HepG2 (cell line): Measurements from ENCODE around the gene LEPROT. TPM values are rescaled to one million over a fixed set of nuclear protein-coding genes. Genes with fewer than 3 reads are reported as not detected.

Experiments used
- ARNTL ChIP-seq: sonication (generic); formaldehyde crosslinking; IDR thresholded peaks from 2 replicates; pipeline ENCODE4 v1.4.0; 2020; ENCODE audit warnings: mild to moderate bottlenecking, missing genetic modification reagents
- EEA1 ChIP-seq: sonication (generic); formaldehyde crosslinking; IDR thresholded peaks from 2 replicates; pipeline ENCODE4 v1.5.1; 2020; ENCODE audit warnings: mild to moderate bottlenecking, missing genetic modification reagents, borderline replicate concordance
- GLI4 ChIP-seq: sonication (generic); formaldehyde crosslinking; IDR thresholded peaks from 2 replicates; pipeline ENCODE4 v1.5.1; 2020; ENCODE audit warnings: missing genetic modification reagents, mild to moderate bottlenecking, moderate library complexity, borderline replicate concordance
- MAX ChIP-seq: IDR thresholded peaks from 2 replicates; pipeline ENCODE4 v1.6.1; 2012; ENCODE audit warnings: inconsistent platforms
- MIXL1 ChIP-seq: IDR thresholded peaks from 2 replicates; pipeline ENCODE4 v1.6.1; 2016
- MLXIP ChIP-seq: sonication (generic); formaldehyde crosslinking; IDR thresholded peaks from 2 replicates; pipeline ENCODE4 v1.9.0; 2021; ENCODE audit warnings: missing genetic modification reagents, borderline replicate concordance
- MTF2 ChIP-seq: sonication (generic); formaldehyde crosslinking; IDR thresholded peaks from 2 replicates; pipeline ENCODE4 v1.5.0; 2020; ENCODE audit warnings: missing genetic modification reagents, borderline replicate concordance
- PRPF4 ChIP-seq: fragments of 200-400 bp; formaldehyde crosslinking; IDR thresholded peaks from 2 replicates; pipeline ENCODE4 v1.6.1; 2016; ENCODE audit warnings: low read length, low read depth; ENCODE audit not compliant: poor library complexity, severe bottlenecking
- STAT5B ChIP-seq: sonication (generic); formaldehyde crosslinking; IDR thresholded peaks from 2 replicates; pipeline ENCODE4 v1.4.0; 2020; ENCODE audit warnings: missing genetic modification reagents
- ZBTB4 ChIP-seq: sonication (generic); formaldehyde crosslinking; IDR thresholded peaks from 2 replicates; pipeline ENCODE4 v1.4.0; 2020; ENCODE audit warnings: missing genetic modification reagents, mild to moderate bottlenecking, borderline replicate concordance
- ZBTB40 ChIP-seq, 2 experiments: fragments of 450-650 bp in 1 of 2; sonication (generic) in 1 of 2; formaldehyde crosslinking in 1 of 2; IDR thresholded peaks; 2 replicates each; pipeline versions ENCODE4 v1.6.1 to v1.8.0; 2016 to 2022; ENCODE audit warnings: antibody characterized with exemption in 1 of 2, mild to moderate bottlenecking in 1 of 2, missing genetic modification reagents in 1 of 2
- ZNF30 ChIP-seq: sonication (generic); formaldehyde crosslinking; IDR thresholded peaks from 2 replicates; pipeline ENCODE4 v1.5.0; 2020; ENCODE audit warnings: mild to moderate bottlenecking, missing genetic modification reagents
- ZSCAN12 ChIP-seq: sonication (generic); formaldehyde crosslinking; IDR thresholded peaks from 2 replicates; pipeline ENCODE4 v1.9.0; 2021; ENCODE audit warnings: mild to moderate bottlenecking, missing genetic modification reagents
- ZSCAN29 ChIP-seq: sonication (generic); formaldehyde crosslinking; conservative IDR thresholded peaks from 2 replicates; pipeline ENCODE4 v1.4.0; 2020; ENCODE audit warnings: mild to moderate bottlenecking, missing genetic modification reagents
- polyA plus RNA-seq, 8 experiments: library from polyadenylated mRNA; depleted of rRNA in 3 of 8; stranded (reverse) in 7 of 8; unstranded in 1 of 8; fragments of >200 nt; fragmentation: Illumina TruSeq in 4 of 8; extraction: Trizol in 4 of 8; gene quantifications; 2 replicates each; pipeline versions ENCODE4 v1.2.1 to v1.2.3, GENCODE V29; 2011 to 2016; ENCODE audit warnings: low read depth in 4 of 8, missing spikeins in 1 of 8, mixed read lengths in 1 of 8; ENCODE audit not compliant: insufficient read depth in 1 of 8
- total RNA-seq, 5 experiments: library from RNA; depleted of rRNA; stranded (reverse); fragments of >200 nt; fragmentation: Illumina TruSeq; extraction: Trizol; gene quantifications; 2 replicates each; pipeline ENCODE4 v1.2.3, GENCODE V29; 2016; ENCODE audit warnings: low read depth in 1 of 5

LEPROT gene
- total and polyA plus RNA-seq, 2 of the 13 experiments (the other 11 are each of a cell fraction or from before 2014, with no cell fraction given): 36.8 to 51.4 TPM

- TF ChIP-seq ZSCAN12: no peak
- 0 out of 2 replicates have a peak, but pooled peaks have one; percentile 25 for TF ChIP-seq MIXL1 (CRISPR knock-in tag)
- no peak for TF ChIP-seq MTF2 (CRISPR knock-in tag)
- TF ChIP-seq PRPF4: no peak
- TF ChIP-seq MLXIP (CRISPR knock-in tag): no peak
- 0 out of 2 replicates have a peak, but pooled peaks have one; percentile 64 for TF ChIP-seq ARNTL
- TF ChIP-seq MAX: peak; percentile 57; the same call in 1 of the 2 replicates
- TF ChIP-seq ZNF30: no peak
- TF ChIP-seq GLI4: no peak
- peak; percentile 89; the same call in 1 of the 2 replicates for TF ChIP-seq ZBTB4 (CRISPR knock-in tag)
- no peak for TF ChIP-seq EEA1 (CRISPR knock-in tag)
- TF ChIP-seq ZSCAN29 (CRISPR knock-in tag): no peak
- no peak for TF ChIP-seq ZBTB40 (IDR thresholded peaks at IDR 0.05)
- no peak for TF ChIP-seq ZBTB40 (CRISPR knock-in tag; IDR thresholded peaks at IDR 0.05)
- TF ChIP-seq STAT5B (CRISPR knock-in tag): no peak
These were observed 47.1 kb downstream of the LEPROT start (continued) for GRCh38 chr1:65467536-65467935.
